GM12873 (cell line): ENCODE data around the gene TMEFF2.

ENCODE experiments used
- TF ChIP-seq, protein P1 (sequence below): IDR thresholded peaks from 2 replicates; pipeline ENCODE4 v1.5.1; 2012; ENCODE audit warnings: low read depth, mild to moderate bottlenecking, moderate library complexity, low read length, control low read depth; ENCODE audit not compliant: insufficient read depth; ENCODE audit errors: missing control alignments

Gene TMEFF2

GRCh38 chr2:191981706-191982105 is 213.0 kb downstream of the TMEFF2 start:
- TF ChIP-seq, protein P1, sequence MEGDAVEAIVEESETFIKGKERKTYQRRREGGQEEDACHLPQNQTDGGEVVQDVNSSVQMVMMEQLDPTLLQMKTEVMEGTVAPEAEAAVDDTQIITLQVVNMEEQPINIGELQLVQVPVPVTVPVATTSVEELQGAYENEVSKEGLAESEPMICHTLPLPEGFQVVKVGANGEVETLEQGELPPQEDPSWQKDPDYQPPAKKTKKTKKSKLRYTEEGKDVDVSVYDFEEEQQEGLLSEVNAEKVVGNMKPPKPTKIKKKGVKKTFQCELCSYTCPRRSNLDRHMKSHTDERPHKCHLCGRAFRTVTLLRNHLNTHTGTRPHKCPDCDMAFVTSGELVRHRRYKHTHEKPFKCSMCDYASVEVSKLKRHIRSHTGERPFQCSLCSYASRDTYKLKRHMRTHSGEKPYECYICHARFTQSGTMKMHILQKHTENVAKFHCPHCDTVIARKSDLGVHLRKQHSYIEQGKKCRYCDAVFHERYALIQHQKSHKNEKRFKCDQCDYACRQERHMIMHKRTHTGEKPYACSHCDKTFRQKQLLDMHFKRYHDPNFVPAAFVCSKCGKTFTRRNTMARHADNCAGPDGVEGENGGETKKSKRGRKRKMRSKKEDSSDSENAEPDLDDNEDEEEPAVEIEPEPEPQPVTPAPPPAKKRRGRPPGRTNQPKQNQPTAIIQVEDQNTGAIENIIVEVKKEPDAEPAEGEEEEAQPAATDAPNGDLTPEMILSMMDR = no peak

GRCh38 chr2:191980483-191980882 is 214.2 kb downstream of the TMEFF2 start:
- TF ChIP-seq, protein P1 = no peak

GRCh38 chr2:191979221-191979730 is 215.5 kb downstream of the TMEFF2 start:
- TF ChIP-seq, protein P1 = no peak

DNA sequence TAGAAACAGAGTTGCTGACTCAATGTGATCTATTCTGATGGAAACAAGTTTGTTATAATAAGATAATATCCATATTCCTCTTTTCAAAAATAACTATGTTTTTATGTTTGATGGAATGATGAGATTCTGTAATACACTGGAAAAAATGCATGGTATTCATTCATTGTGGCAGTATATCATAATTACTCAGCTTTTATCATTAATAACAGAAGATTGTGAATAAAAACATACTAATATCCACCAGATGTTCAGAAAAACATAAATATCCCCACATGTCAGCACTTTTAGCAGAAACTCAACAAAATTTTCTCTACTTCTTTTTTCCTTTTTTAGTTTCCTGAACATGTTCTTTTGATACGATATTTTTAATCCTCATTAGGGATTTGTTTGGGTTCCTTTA is 217.0 kb downstream of the TMEFF2 start:
- TF ChIP-seq, protein P1 = no peak

DNA sequence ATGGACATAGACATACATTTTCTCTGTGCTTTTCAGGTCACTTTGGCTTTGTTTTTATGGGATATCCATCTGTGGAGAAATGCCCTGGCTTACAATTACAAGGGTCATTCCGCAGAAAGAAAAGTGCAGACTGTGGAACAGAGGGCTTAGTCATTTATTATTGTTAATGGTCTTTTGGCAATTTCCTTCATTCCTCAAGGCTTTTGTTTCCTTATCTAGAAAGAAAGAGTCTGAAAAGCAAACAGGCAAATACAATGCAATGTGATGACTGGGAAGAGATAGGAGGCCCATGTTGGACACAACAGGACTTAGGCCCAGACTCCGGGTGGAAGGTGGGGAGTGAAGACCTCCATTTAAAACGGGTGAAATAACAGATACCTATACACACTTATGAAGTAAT is 218.3 kb downstream of the TMEFF2 start:
- TF ChIP-seq, protein P1 = no peak

GRCh38 chr2:191974676-191975075 is 220.1 kb downstream of the TMEFF2 start:
- TF ChIP-seq, protein P1 = no peak

DNA sequence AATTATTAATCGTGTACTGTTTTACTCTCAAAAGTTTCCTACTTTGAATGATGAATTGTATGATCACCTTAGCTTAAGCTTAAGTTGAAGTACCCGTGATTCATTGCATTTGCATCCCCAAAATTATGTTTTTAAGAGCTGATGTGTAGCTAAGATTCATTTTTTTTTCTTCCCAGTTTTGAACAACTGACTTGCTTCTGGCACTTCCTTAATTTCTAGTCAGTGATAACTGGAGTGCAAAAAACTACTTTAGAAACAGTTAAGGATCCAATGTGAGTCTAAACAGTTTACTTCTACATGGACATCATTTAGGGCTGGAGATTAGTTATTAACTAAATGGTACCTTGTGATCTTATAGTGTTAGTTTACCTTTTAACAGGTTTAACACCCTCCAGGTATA is 223.9 kb downstream of the TMEFF2 start:
- TF ChIP-seq, protein P1 = no peak

DNA sequence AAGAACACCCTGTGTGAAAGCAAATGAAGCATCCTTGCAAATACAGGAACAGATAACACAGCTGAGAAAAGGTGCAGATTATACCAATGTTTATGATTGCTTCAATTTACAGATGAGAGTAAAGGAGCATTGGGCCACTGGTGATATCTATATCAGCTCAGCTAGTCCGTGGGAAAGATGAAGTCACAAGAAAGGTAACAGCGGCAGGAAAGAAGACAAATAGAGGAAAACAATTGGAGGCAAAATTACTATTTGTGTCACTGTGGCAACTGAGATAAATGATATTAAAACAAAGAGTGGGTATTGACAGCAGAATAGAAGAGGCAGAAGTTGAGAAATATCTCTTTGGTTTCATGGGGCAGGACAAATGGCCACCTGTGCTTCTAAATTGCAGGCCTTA is 226.6 kb downstream of the TMEFF2 start:
- TF ChIP-seq, protein P1 = no peak
